OCI-LY1 (cell line): ENCODE results near the gene NFASC.

ENCODE experiments used
- H2AFZ ChIP-seq: fragments of 200-600 bp; sonication (generic), shearing (Covaris generic); 2 replicates; pipeline ENCODE4 v1.6.0; 2014; ENCODE audit warnings: antibody characterized with exemption, mild to moderate bottlenecking, low read length
- H3F3A ChIP-seq: fragments of 200-600 bp; sonication (generic), shearing (Covaris generic); 2 replicates; pipeline ENCODE4 v1.6.0; 2014; ENCODE audit warnings: mild to moderate bottlenecking, antibody characterized with exemption, low read length, moderate library complexity; ENCODE audit not compliant: insufficient read depth
- H3K27ac ChIP-seq: fragments of 200-600 bp; sonication (generic); 2 replicates; pipeline ENCODE4 v1.5.1; 2014; ENCODE audit warnings: low read length, mixed run types, mild to moderate bottlenecking, low read depth; ENCODE audit not compliant: poor library complexity, severe bottlenecking
- H3K27me3 ChIP-seq: fragments of 200-600 bp; sonication (generic); 2 replicates; pipeline ENCODE4 v1.6.0; 2014; ENCODE audit warnings: antibody characterized with exemption, mild to moderate bottlenecking, low read length, moderate library complexity; ENCODE audit not compliant: insufficient read depth
- H3K36me3 ChIP-seq: fragments of 200-600 bp; sonication (generic); 2 replicates; pipeline ENCODE4 v1.6.1; 2014; ENCODE audit warnings: mild to moderate bottlenecking, antibody characterized with exemption, low read length, moderate library complexity, mixed read lengths; ENCODE audit not compliant: insufficient read depth
- H3K4me1 ChIP-seq: fragments of 200-600 bp; sonication (generic); 2 replicates; pipeline ENCODE4 v1.5.1; 2014; ENCODE audit warnings: mild to moderate bottlenecking, low read length, moderate library complexity; ENCODE audit not compliant: insufficient read depth, severe bottlenecking
- H3K4me2 ChIP-seq: fragments of 200-600 bp; sonication (generic), shearing (Covaris generic); 2 replicates; pipeline ENCODE4 v1.6.1; 2014; ENCODE audit warnings: low read length
- H3K4me3 ChIP-seq: fragments of 200-600 bp; sonication (generic); 2 replicates; pipeline ENCODE4 v1.5.1; 2014; ENCODE audit warnings: low read length, low read depth, mild to moderate bottlenecking, mixed read lengths; ENCODE audit not compliant: poor library complexity, severe bottlenecking
- H3K79me2 ChIP-seq: fragments of 200-600 bp; shearing (Covaris generic); 2 replicates; pipeline ENCODE4 v1.6.1; 2016; ENCODE audit warnings: mixed run types, low read length, mixed read lengths; ENCODE audit not compliant: insufficient read depth
- H3K9ac ChIP-seq: fragments of 200-600 bp; sonication (generic), shearing (Covaris generic); 2 replicates; pipeline ENCODE4 v1.6.1; 2014; ENCODE audit warnings: mild to moderate bottlenecking, low read length, mixed read lengths
- H3K9me2 ChIP-seq: fragments of 200-600 bp; sonication (generic), shearing (Covaris generic); 2 replicates; pipeline ENCODE4 v1.6.1; 2014; ENCODE audit warnings: low read depth, mild to moderate bottlenecking, low read length, mixed read lengths
- H3K9me3 ChIP-seq: fragments of 200-600 bp; shearing (Covaris generic); 2 replicates; pipeline ENCODE4 v1.6.1; 2014; ENCODE audit warnings: low read length, mixed read lengths
- H4K20me1 ChIP-seq: fragments of 200-600 bp; sonication (generic), shearing (Covaris generic); 2 replicates; pipeline ENCODE4 v1.6.0; 2016; ENCODE audit warnings: mild to moderate bottlenecking, low read length; ENCODE audit not compliant: insufficient read depth
- CTCF ChIP-seq: fragments of 200-600 bp; sonication (generic), shearing (Covaris generic); IDR thresholded peaks from 2 replicates; pipeline ENCODE4 v1.5.1; 2017; ENCODE audit warnings: mild to moderate bottlenecking, antibody characterized with exemption, low read length, moderate library complexity, mixed read lengths
- EZH2 ChIP-seq: fragments of 200-600 bp; sonication (generic), shearing (Covaris generic); IDR thresholded peaks from 2 replicates; pipeline ENCODE4 v1.8.0; 2017; ENCODE audit warnings: borderline replicate concordance, mixed run types, mild to moderate bottlenecking, antibody characterized with exemption, low read length, moderate library complexity, mixed read lengths

NFASC gene

GRCh38 chr1:204870160-204870912 lies at the start of gene NFASC:
NFASC (plus strand) TSS chr1:204870862; CDS start chr1:204944316, 73,454 bp downstream.
- Histone ChIP-seq H2AFZ (no peak within 1 kb of the TSS), H3K9ac (no peak within 1 kb of the TSS), H3K4me2 (no peak within 1 kb of the TSS), H3K9me2 (no peaks in the 10 kb centered on the region), H3K9me3 (no peaks in the 10 kb centered on the region), H3K4me1 (no peaks in the 10 kb centered on the region), H3K27ac (no peak within 1 kb of the TSS), H3K36me3 (no peaks in the 10 kb centered on the region), H3K4me3 (no peak within 1 kb of the TSS), H4K20me1 (no peaks in the 10 kb centered on the region), H3K27me3 (0 out of 2 replicates have a peak, but pooled peaks cover 3% of the 10 kb centered on the region), H3F3A (no peaks in the 10 kb centered on the region), H3K79me2 (no peaks in the 10 kb centered on the region)
- no peak for TF ChIP-seq CTCF

GRCh38 chr1:204821476-204821875 lies 49.2 kb upstream of the NFASC start:
- Histone ChIP-seq H3K9me2 (no peaks in the 10 kb centered on the region), H4K20me1 (no peaks in the 10 kb centered on the region), H3K9me3 (no peaks in the 10 kb centered on the region), H3K27me3 (no peaks in the 10 kb centered on the region), H3K9ac (no peak overlapping the region), H3F3A (no peaks in the 10 kb centered on the region), H3K4me2 (no peak overlapping the region), H3K36me3 (no peaks in the 10 kb centered on the region), H3K79me2 (no peaks in the 10 kb centered on the region), H3K27ac (no peak overlapping the region), H2AFZ (no peak overlapping the region), H3K4me3 (no peak overlapping the region), H3K4me1 (no peaks in the 10 kb centered on the region)
- TF ChIP-seq EZH2 (no peak), CTCF (no peak)

GRCh38 chr1:204821924-204822323 lies 48.7 kb upstream of the NFASC start:
- Histone ChIP-seq H3K79me2 (no peaks in the 10 kb centered on the region), H3K9ac (no peak overlapping the region), H3K4me2 (no peak overlapping the region), H3F3A (no peaks in the 10 kb centered on the region), H3K9me2 (no peaks in the 10 kb centered on the region), H3K36me3 (no peaks in the 10 kb centered on the region), H4K20me1 (no peaks in the 10 kb centered on the region), H3K4me1 (no peaks in the 10 kb centered on the region), H2AFZ (no peak overlapping the region), H3K27me3 (no peaks in the 10 kb centered on the region), H3K27ac (no peak overlapping the region), H3K9me3 (no peaks in the 10 kb centered on the region), H3K4me3 (no peak overlapping the region)
- TF ChIP-seq EZH2 (no peak), CTCF (no peak)
